SK-N-SH (cell line): ENCODE measurements around the gene YIF1B.

Source experiments
- EP300 ChIP-seq, 2 experiments: IDR thresholded peaks; 2 replicates each; pipeline versions ENCODE4 v1.4.0 to v1.6.1; 2012; ENCODE audit warnings: borderline replicate concordance in 1 of 2, low read depth in 1 of 2, low read length in 1 of 2
- FOXM1 ChIP-seq: IDR thresholded peaks from 2 replicates; pipeline ENCODE4 v1.4.0; 2012; ENCODE audit warnings: low read depth, mild to moderate bottlenecking
- POLR2AphosphoS5 ChIP-seq: IDR thresholded peaks from 2 replicates; pipeline ENCODE4 v1.6.1; 2012; ENCODE audit warnings: low read depth, low read length
- TAF1 ChIP-seq: IDR thresholded peaks from 2 replicates; pipeline ENCODE4 v1.6.1; 2012; ENCODE audit warnings: low read depth, mild to moderate bottlenecking, low read length, moderate library complexity, borderline replicate concordance
- TEAD4 ChIP-seq: IDR thresholded peaks from 2 replicates; pipeline ENCODE4 v1.4.0; 2012; ENCODE audit warnings: mild to moderate bottlenecking, borderline replicate concordance; ENCODE audit not compliant: insufficient read depth
- USF1 ChIP-seq: IDR thresholded peaks from 2 replicates; pipeline ENCODE4 v1.4.0; 2012; ENCODE audit warnings: low read depth, borderline replicate concordance
- ZBTB33 ChIP-seq: IDR thresholded peaks from 2 replicates; pipeline ENCODE4 v1.4.0; 2012; ENCODE audit warnings: low read depth, borderline replicate concordance
- TF ChIP-seq, protein P1 (sequence below): fragments of 200-600 bp; sonication (generic); IDR thresholded peaks from 2 replicates; pipeline ENCODE4 v1.6.1; 2017; ENCODE audit warnings: antibody characterized with exemption, mild to moderate bottlenecking, moderate library complexity

DNA sequence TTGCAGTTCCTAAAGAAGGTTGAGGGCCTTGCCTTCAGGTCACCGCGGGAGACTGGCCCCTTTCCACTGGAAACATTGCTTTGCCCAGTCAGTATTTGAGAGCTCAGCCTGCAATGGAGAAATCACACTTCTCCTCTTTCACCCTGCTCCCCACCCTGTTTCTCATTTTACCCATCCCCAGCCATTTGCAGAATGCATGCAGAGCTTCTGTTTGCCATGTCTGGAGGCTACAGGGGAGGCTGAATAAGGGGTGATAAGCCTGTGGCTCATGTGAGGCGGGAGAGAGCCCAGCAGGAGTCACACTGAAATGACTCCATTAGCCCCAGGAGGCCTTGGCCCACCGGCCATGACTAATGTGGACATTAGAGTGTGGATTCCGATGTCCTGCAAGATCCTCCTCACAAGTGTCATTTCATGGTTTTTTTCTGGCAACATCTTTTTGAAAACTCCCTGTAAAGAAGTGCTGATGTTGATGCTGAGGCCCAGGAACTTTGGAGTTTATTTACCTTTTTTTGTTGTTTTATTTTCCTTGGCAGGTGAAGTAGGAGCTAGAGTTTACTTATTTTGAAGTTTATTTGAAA, 45.1 kb downstream of the YIF1B start:
- TF ChIP-seq TAF1 (no peak), TEAD4 (no peak), POLR2AphosphoS5 (no peak), EP300 (IDR thresholded peaks at IDR 0.05; ENCODE audit: borderline replicate concordance in 1 of 2, low read depth in 1 of 2, low read length in 1 of 2) (no peak), USF1 (no peak), FOXM1 (no peak), ZBTB33 (no peak)
- TF ChIP-seq, protein P1, sequence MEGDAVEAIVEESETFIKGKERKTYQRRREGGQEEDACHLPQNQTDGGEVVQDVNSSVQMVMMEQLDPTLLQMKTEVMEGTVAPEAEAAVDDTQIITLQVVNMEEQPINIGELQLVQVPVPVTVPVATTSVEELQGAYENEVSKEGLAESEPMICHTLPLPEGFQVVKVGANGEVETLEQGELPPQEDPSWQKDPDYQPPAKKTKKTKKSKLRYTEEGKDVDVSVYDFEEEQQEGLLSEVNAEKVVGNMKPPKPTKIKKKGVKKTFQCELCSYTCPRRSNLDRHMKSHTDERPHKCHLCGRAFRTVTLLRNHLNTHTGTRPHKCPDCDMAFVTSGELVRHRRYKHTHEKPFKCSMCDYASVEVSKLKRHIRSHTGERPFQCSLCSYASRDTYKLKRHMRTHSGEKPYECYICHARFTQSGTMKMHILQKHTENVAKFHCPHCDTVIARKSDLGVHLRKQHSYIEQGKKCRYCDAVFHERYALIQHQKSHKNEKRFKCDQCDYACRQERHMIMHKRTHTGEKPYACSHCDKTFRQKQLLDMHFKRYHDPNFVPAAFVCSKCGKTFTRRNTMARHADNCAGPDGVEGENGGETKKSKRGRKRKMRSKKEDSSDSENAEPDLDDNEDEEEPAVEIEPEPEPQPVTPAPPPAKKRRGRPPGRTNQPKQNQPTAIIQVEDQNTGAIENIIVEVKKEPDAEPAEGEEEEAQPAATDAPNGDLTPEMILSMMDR, result no peak
